Trophoblast cell (in vitro differentiated cells and primary cell): ENCODE data around the gene FBXO2.

Experiments used
- DNase-seq, 2 donors: peaks; one replicate each; pipeline ENCODE4 v3.0.0-alpha.2; 2016
- H2AFZ ChIP-seq: 2 replicates; pipeline ENCODE4 v1.6.1; 2013; ENCODE audit warnings: low read length, moderate library complexity, mild to moderate bottlenecking; ENCODE audit not compliant: insufficient read depth, poor library complexity
- H2AK5ac ChIP-seq: 2 replicates; pipeline ENCODE4 v1.6.1; 2013; ENCODE audit warnings: mild to moderate bottlenecking, low read length
- H2BK120ac ChIP-seq: 2 replicates; pipeline ENCODE4 v1.6.1; 2013; ENCODE audit warnings: low read length, mild to moderate bottlenecking, moderate library complexity; ENCODE audit not compliant: insufficient read depth, poor library complexity
- H2BK12ac ChIP-seq: 2 replicates; pipeline ENCODE4 v1.6.1; 2013; ENCODE audit warnings: mild to moderate bottlenecking, low read length, moderate library complexity
- H2BK5ac ChIP-seq: 2 replicates; pipeline ENCODE4 v1.6.1; 2013; ENCODE audit warnings: low read length, low read depth, moderate library complexity, mild to moderate bottlenecking; ENCODE audit not compliant: poor library complexity
- H3K14ac ChIP-seq: 2 replicates; pipeline ENCODE4 v1.6.1; 2013; ENCODE audit warnings: mild to moderate bottlenecking, low read length
- H3K18ac ChIP-seq: 2 replicates; pipeline ENCODE4 v1.6.1; 2013; ENCODE audit warnings: mild to moderate bottlenecking, low read length
- H3K23ac ChIP-seq: 2 replicates; pipeline ENCODE4 v1.6.1; 2013; ENCODE audit warnings: low read length
- H3K27ac ChIP-seq: 2 replicates; pipeline ENCODE4 v1.5.1; 2013; ENCODE audit warnings: low read depth, mild to moderate bottlenecking, inconsistent platforms, low read length, moderate library complexity
- H3K27me3 ChIP-seq: 2 replicates; pipeline ENCODE4 v1.6.1; 2013; ENCODE audit warnings: inconsistent platforms, mild to moderate bottlenecking, low read length, moderate library complexity; ENCODE audit not compliant: insufficient read depth
- H3K36me3 ChIP-seq, 2 experiments: 1 replicate in 1 of 2; 2 replicates in 1 of 2; pipeline ENCODE4 v1.6.1; 2013; ENCODE audit warnings: low read length in 2 of 2, mild to moderate bottlenecking in 2 of 2, moderate library complexity in 1 of 2; ENCODE audit not compliant: insufficient read depth in 2 of 2, control insufficient read depth in 1 of 2
- H3K4ac ChIP-seq: 2 replicates; pipeline ENCODE4 v1.6.1; 2013; ENCODE audit warnings: low read depth, mild to moderate bottlenecking, low read length, moderate library complexity
- H3K4me1 ChIP-seq, 2 experiments: 1 replicate in 1 of 2; 2 replicates in 1 of 2; pipeline ENCODE4 v1.6.1; 2013; ENCODE audit warnings: low read length in 2 of 2, mild to moderate bottlenecking in 2 of 2, moderate library complexity in 1 of 2; ENCODE audit not compliant: insufficient read depth in 2 of 2, control insufficient read depth in 1 of 2
- H3K4me2 ChIP-seq: 2 replicates; pipeline ENCODE4 v1.6.1; 2013; ENCODE audit warnings: inconsistent platforms, mild to moderate bottlenecking, low read length, moderate library complexity
- H3K4me3 ChIP-seq: 2 replicates; pipeline ENCODE4 v1.5.1; 2013; ENCODE audit warnings: mild to moderate bottlenecking, low read depth, low read length, inconsistent platforms
- H3K79me1 ChIP-seq: one replicate; pipeline ENCODE4 v1.6.1; 2013; ENCODE audit warnings: low read length
- H3K79me2 ChIP-seq: 2 replicates; pipeline ENCODE4 v1.6.1; 2013; ENCODE audit warnings: low read length, mild to moderate bottlenecking; ENCODE audit not compliant: control insufficient read depth, insufficient read depth, poor library complexity
- H3K9ac ChIP-seq: 2 replicates; pipeline ENCODE4 v1.6.1; 2013; ENCODE audit warnings: mild to moderate bottlenecking, low read length
- H3K9me3 ChIP-seq: 2 replicates; pipeline ENCODE4 v1.6.1; 2013; ENCODE audit warnings: low read depth, mild to moderate bottlenecking, control low read depth, inconsistent platforms, low read length; ENCODE audit not compliant: insufficient read depth
- H4K12ac ChIP-seq: 2 replicates; pipeline ENCODE4 v1.6.1; 2013; ENCODE audit warnings: low read depth, mild to moderate bottlenecking, low read length, moderate library complexity
- H4K8ac ChIP-seq: 2 replicates; pipeline ENCODE4 v1.6.1; 2013; ENCODE audit warnings: low read depth, mild to moderate bottlenecking, low read length, moderate library complexity
- H4K91ac ChIP-seq: one replicate; pipeline ENCODE4 v1.6.1; 2013; ENCODE audit warnings: low read depth, mild to moderate bottlenecking, low read length, moderate library complexity
- WGBS: extraction: QIAGEN DNeasy Blood & Tissue Kit; methylation state at CpG from one replicate; pipeline ENCODE4 v1.1.7; 2013; ENCODE audit warnings: missing lambda C conversion rate; ENCODE audit not compliant: insufficient read length, insufficient coverage; ENCODE audit errors: extremely low coverage; 5-methylcytosine and 5-hydroxymethylcytosine counted together

Gene FBXO2

GRCh38 chr1:11650331-11650991 lies 3.8 kb downstream of the FBXO2 start:
- H3K9ac ChIP-seq = peak overlapping the region; percentile 35
- no peak overlapping the region for H4K91ac ChIP-seq
- no peak overlapping the region for H3K27ac ChIP-seq
- peaks cover 2% of the 10 kb centered on the region for H3K79me2 ChIP-seq
- no peak overlapping the region for H4K12ac ChIP-seq
- no peak overlapping the region for H3K4me3 ChIP-seq
- H2BK5ac ChIP-seq = no peak overlapping the region
- DNase-seq = peak; percentile 83
- H3K4me1 ChIP-seq = peaks cover 6 to 16% of the 10 kb centered on the region in 2 experiments
- no peaks in the 10 kb centered on the region for H3K27me3 ChIP-seq
- H3K18ac ChIP-seq = no peak overlapping the region
- H3K4ac ChIP-seq = no peak overlapping the region
- no peaks in the 10 kb centered on the region for H3K36me3 ChIP-seq
- no peak overlapping the region for H2AK5ac ChIP-seq
- H3K79me1 ChIP-seq = peaks cover 12% of the 10 kb centered on the region
- no peak overlapping the region for H4K8ac ChIP-seq
- no peak overlapping the region for H2BK12ac ChIP-seq
- WGBS = no CpG with 5 or more reads among the region's 47 CpGs
- H3K14ac ChIP-seq = no peak overlapping the region
- H3K23ac ChIP-seq = no peak overlapping the region
- H2AFZ ChIP-seq = no peak overlapping the region
- H2BK120ac ChIP-seq = no peak overlapping the region
- peak overlapping the region; percentile 40 for H3K4me2 ChIP-seq
- H3K9me3 ChIP-seq = peaks cover 2% of the 10 kb centered on the region

GRCh38 chr1:11649624-11650330 lies 4.5 kb downstream of the FBXO2 start:
- Histone ChIP-seq H3K79me1 (peaks cover 10% of the 10 kb centered on the region), H3K9ac (no peak overlapping the region), H3K14ac (no peak overlapping the region), H3K79me2 (no peaks in the 10 kb centered on the region), H4K8ac (no peak overlapping the region), H3K9me3 (peaks cover 2% of the 10 kb centered on the region), H3K27me3 (no peaks in the 10 kb centered on the region), H3K4me2 (no peak overlapping the region), H3K4ac (no peak overlapping the region), H3K27ac (no peak overlapping the region), H2BK5ac (no peak overlapping the region), H3K36me3 (no peaks in the 10 kb centered on the region), H4K12ac (no peak overlapping the region), H2AK5ac (no peak overlapping the region), H3K4me1 (peaks cover 6 to 13% of the 10 kb centered on the region in 2 experiments), H2AFZ (no peak overlapping the region), H4K91ac (no peak overlapping the region), H2BK12ac (no peak overlapping the region), H3K18ac (no peak overlapping the region), H3K23ac (no peak overlapping the region), H3K4me3 (peak overlapping the region; percentile 14), H2BK120ac (no peak overlapping the region)
- no CpG with 5 or more reads among the region's 21 CpGs for WGBS
- DNase-seq = no peak

- H4K91ac ChIP-seq = no peak overlapping the region
- no peak overlapping the region for H3K9ac ChIP-seq
- WGBS = no CpG with 5 or more reads among the region's 9 CpGs
- peaks cover 2% of the 10 kb centered on the region for H3K9me3 ChIP-seq
- H2BK12ac ChIP-seq = no peak overlapping the region
- no peak overlapping the region for H3K18ac ChIP-seq
- H3K4me3 ChIP-seq = no peak overlapping the region
- no peak overlapping the region for H2BK5ac ChIP-seq
- no peak overlapping the region for H2AK5ac ChIP-seq
- no peak overlapping the region for H4K12ac ChIP-seq
- H3K79me2 ChIP-seq = no peaks in the 10 kb centered on the region
- no peak overlapping the region for H4K8ac ChIP-seq
- no peak overlapping the region for H3K27ac ChIP-seq
- no peak overlapping the region for H3K4ac ChIP-seq
- no peak overlapping the region for H3K14ac ChIP-seq
- no peak overlapping the region for H3K23ac ChIP-seq
- H3K27me3 ChIP-seq = no peaks in the 10 kb centered on the region
- peaks cover 8% of the 10 kb centered on the region for H3K79me1 ChIP-seq
- no peak overlapping the region for H3K4me2 ChIP-seq
- no peak overlapping the region for H2AFZ ChIP-seq
- peaks cover 6 to 13% of the 10 kb centered on the region in 2 experiments for H3K4me1 ChIP-seq
- H3K36me3 ChIP-seq = no peaks in the 10 kb centered on the region
- no peak overlapping the region for H2BK120ac ChIP-seq
- DNase-seq = no peak
Measured at GRCh38 chr1:11649237-11649623, 5.0 kb downstream of the FBXO2 start.

GRCh38 chr1:11648732-11649158 lies 5.5 kb downstream of the FBXO2 start:
- Histone ChIP-seq H3K79me2 (no peaks in the 10 kb centered on the region), H3K36me3 (no peaks in the 10 kb centered on the region), H3K9me3 (peaks cover 2% of the 10 kb centered on the region), H3K9ac (no peak overlapping the region), H3K27ac (no peak overlapping the region), H2AFZ (no peak overlapping the region), H3K79me1 (peaks cover 3% of the 10 kb centered on the region), H3K23ac (no peak overlapping the region), H3K27me3 (no peaks in the 10 kb centered on the region), H2BK12ac (no peak overlapping the region), H3K14ac (no peak overlapping the region), H3K4me1 (peaks cover 3 to 13% of the 10 kb centered on the region in 2 experiments), H4K8ac (no peak overlapping the region), H2BK120ac (no peak overlapping the region), H3K18ac (no peak overlapping the region), H3K4me3 (no peak overlapping the region), H3K4ac (no peak overlapping the region), H2AK5ac (no peak overlapping the region), H2BK5ac (no peak overlapping the region), H4K12ac (no peak overlapping the region), H4K91ac (no peak overlapping the region), H3K4me2 (no peak overlapping the region)
- DNase-seq = no peak
- no CpG with 5 or more reads among the region's 30 CpGs for WGBS
